Measurements from ENCODE around the gene MTERF2. TPM values are rescaled to one million over a fixed set of nuclear protein-coding genes. Genes with fewer than 3 reads are reported as not detected.

Gene MTERF2
- total RNA-seq: 10 to 100 TPM; 12.4 to 14.9 (median 13.0) TPM
- polyA plus RNA-seq: 10 to 100 TPM in 1 of 3 donors, 1 to 10 TPM in 2; 8.4 to 38.4 (median 9.8) TPM
- long read RNA-seq, donor 1, partial matches to known transcripts: 0 of 5 reads
- long read RNA-seq, donor 1, other reads (novel, unspliced or antisense): 1 of 5 reads
- long read RNA-seq, donor 2, transcript MTERF2-207 (2 exons, 3,235 nt): minor isoform, 5 of 14 reads
- long read RNA-seq, donor 2, transcript MTERF2-201 (3 exons, 1,790 nt): major isoform, 7 of 14 reads
- long read RNA-seq, donor 2, partial matches to known transcripts: 1 of 14 reads
- long read RNA-seq, donor 2, other reads (novel, unspliced or antisense): 1 of 14 reads

GRCh38 chr12:106986625-106987389 lies at the start of gene MTERF2:
MTERF2 (minus strand) TSS chr12:106987146; CDS start chr12:106978714, 8,432 bp downstream.
- ATAC-seq (peak; percentile 97 to 98 (median 98)), DNase-seq (peak; percentile 95 to 96)
- Histone ChIP-seq H3K4me1 (peaks cover 22% of the 10 kb centered on the region), H3K36me3 (ENCODE audit: insufficient read depth in 1 of 2, low read depth in 1 of 2) (peaks cover 0 to 36% of the 10 kb centered on the region in 2 donors), H3K4me3 (peak within 1 kb of the TSS; percentile 92), H3K27me3 (ENCODE audit: insufficient read depth in 3 of 3, low read length in 2 of 3) (no peaks in the 10 kb centered on the region), H3K27ac (peak within 1 kb of the TSS; percentile 95), H3K9me3 (no peaks in the 10 kb centered on the region)
- intact Hi-C loops (cut with DNase I): loop anchor here in 1 of 2 donors (1.0 to 2.0 kb wide), 2 partner anchors 31 to 106 kb away; partner anchors contain the start of gene CRY1
- WGBS, 3 donors: 0 to 1% (median 0%) methylated on average over 45 to 50 of the region's 50 CpGs
- no peak for TF ChIP-seq CTCF (IDR thresholded peaks at IDR 0.05)

- Histone ChIP-seq H3K4me1 (peaks cover 20% of the 10 kb centered on the region), H3K4me3 (no peak overlapping the region), H3K27ac (no peak overlapping the region), H3K9me3 (no peaks in the 10 kb centered on the region), H3K27me3 (ENCODE audit: insufficient read depth in 3 of 3, low read length in 2 of 3) (no peaks in the 10 kb centered on the region), H3K36me3 (ENCODE audit: insufficient read depth in 1 of 2, low read depth in 1 of 2) (no peaks in the 10 kb centered on the region)
- TF ChIP-seq CTCF (IDR thresholded peaks at IDR 0.05): no peak
- no peak for ATAC-seq
- intact Hi-C loops (cut with DNase I): no loop called here
- no peak for DNase-seq
- WGBS, 3 donors: 96 to 97% (median 96%) methylated on average over 2 of the region's 2 CpGs
Observed at GRCh38 chr12:107035733-107036132, 48.8 kb upstream of the MTERF2 start.

GRCh38 chr12:107033758-107034739 lies 47.1 kb upstream of the MTERF2 start:
- peak overlapping the region; percentile 3 for H3K27ac ChIP-seq
- ATAC-seq (peak in 1 of 4 donors; percentile 6), DNase-seq (no peak)
- H3K4me1 ChIP-seq: peaks cover 31% of the 10 kb centered on the region
- H3K36me3 ChIP-seq (ENCODE audit: insufficient read depth in 1 of 2, low read depth in 1 of 2): no peaks in the 10 kb centered on the region
- no peaks in the 10 kb centered on the region for H3K27me3 ChIP-seq (ENCODE audit: insufficient read depth in 3 of 3, low read length in 2 of 3)
- no peaks in the 10 kb centered on the region for H3K9me3 ChIP-seq
- H3K4me3 ChIP-seq: no peak overlapping the region
- no peak for TF ChIP-seq CTCF (IDR thresholded peaks at IDR 0.05)
- intact Hi-C loops (cut with DNase I): loop anchor here in 1 of 2 donors (5.0 kb wide), 1 partner anchor 58 kb away; the partner anchor contains the start of gene CRY1
- 90 to 94% (median 91%) methylated on average over 9 of the region's 9 CpGs for WGBS, 3 donors

GRCh38 chr12:107032266-107032665 lies 45.3 kb upstream of the MTERF2 start:
- Histone ChIP-seq H3K4me1 (peaks cover 47% of the 10 kb centered on the region), H3K27me3 (ENCODE audit: insufficient read depth in 3 of 3, low read length in 2 of 3) (no peaks in the 10 kb centered on the region), H3K9me3 (no peaks in the 10 kb centered on the region), H3K27ac (no peak overlapping the region), H3K4me3 (no peak overlapping the region), H3K36me3 (ENCODE audit: insufficient read depth in 1 of 2, low read depth in 1 of 2) (no peaks in the 10 kb centered on the region)
- intact Hi-C loops (cut with DNase I): loop anchor here in 1 of 2 donors (5.0 kb wide), 1 partner anchor 60 kb away; the partner anchor contains the start of gene CRY1
- 74 to 86% (median 83%) methylated on average over 7 of the region's 7 CpGs for WGBS, 3 donors
- TF ChIP-seq CTCF (IDR thresholded peaks at IDR 0.05): no peak
- DNase-seq (no peak), ATAC-seq (no peak)
